KMS-11 (cell line): ENCODE data around the gene GLB1L3.

Source experiments
- H2AFZ ChIP-seq: fragments of 200-600 bp; sonication (generic); 2 replicates; pipeline ENCODE4 v1.6.1; 2016; ENCODE audit warnings: antibody characterized with exemption, mixed run types, low read depth
- H3K27ac ChIP-seq: fragments of 200-600 bp; sonication (generic); 2 replicates; pipeline ENCODE4 v1.6.1; 2016; ENCODE audit warnings: mild to moderate bottlenecking, mixed run types
- H3K27me3 ChIP-seq: fragments of 200-600 bp; sonication (generic); 2 replicates; pipeline ENCODE4 v1.6.1; 2017; ENCODE audit warnings: mild to moderate bottlenecking, low read depth, mixed run types, moderate library complexity; ENCODE audit not compliant: insufficient read depth
- H3K36me3 ChIP-seq: fragments of 200-600 bp; sonication (generic); 2 replicates; pipeline ENCODE4 v1.6.1; 2017; ENCODE audit warnings: mild to moderate bottlenecking, mixed run types; ENCODE audit not compliant: insufficient read depth
- H3K4me1 ChIP-seq: fragments of 200-600 bp; sonication (generic); 2 replicates; pipeline ENCODE4 v1.6.1; 2016; ENCODE audit warnings: mild to moderate bottlenecking, low read depth, mixed run types; ENCODE audit not compliant: poor library complexity, severe bottlenecking
- H3K4me2 ChIP-seq: fragments of 200-600 bp; sonication (generic); 2 replicates; pipeline ENCODE4 v1.7.0; 2016; ENCODE audit warnings: mild to moderate bottlenecking, mixed run types
- H3K4me3 ChIP-seq: fragments of 200-600 bp; sonication (generic); IDR thresholded peaks from 2 replicates; pipeline ENCODE4 v1.6.1; 2017; ENCODE audit warnings: low read depth, low read length, mixed read lengths; ENCODE audit not compliant: insufficient read depth
- H3K79me2 ChIP-seq: fragments of 200-600 bp; sonication (generic); 2 replicates; pipeline ENCODE4 v1.6.1; 2016; ENCODE audit warnings: low read depth, mixed run types; ENCODE audit not compliant: insufficient read depth
- H3K9ac ChIP-seq: fragments of 200-600 bp; sonication (generic); 2 replicates; pipeline ENCODE4 v1.6.1; 2016; ENCODE audit warnings: mild to moderate bottlenecking, mixed run types
- H4K20me1 ChIP-seq: fragments of 200-600 bp; sonication (generic); 2 replicates; pipeline ENCODE4 v1.6.1; 2016; ENCODE audit warnings: mild to moderate bottlenecking, mixed run types; ENCODE audit not compliant: insufficient read depth
- TF ChIP-seq, protein P1 (sequence below): fragments of 200-600 bp; sonication (generic); conservative IDR thresholded peaks from 2 replicates; pipeline ENCODE4 v1.6.1; 2017; ENCODE audit warnings: low read depth, mild to moderate bottlenecking, antibody characterized with exemption, low read length, moderate library complexity, mixed read lengths

The GLB1L3 gene

DNA sequence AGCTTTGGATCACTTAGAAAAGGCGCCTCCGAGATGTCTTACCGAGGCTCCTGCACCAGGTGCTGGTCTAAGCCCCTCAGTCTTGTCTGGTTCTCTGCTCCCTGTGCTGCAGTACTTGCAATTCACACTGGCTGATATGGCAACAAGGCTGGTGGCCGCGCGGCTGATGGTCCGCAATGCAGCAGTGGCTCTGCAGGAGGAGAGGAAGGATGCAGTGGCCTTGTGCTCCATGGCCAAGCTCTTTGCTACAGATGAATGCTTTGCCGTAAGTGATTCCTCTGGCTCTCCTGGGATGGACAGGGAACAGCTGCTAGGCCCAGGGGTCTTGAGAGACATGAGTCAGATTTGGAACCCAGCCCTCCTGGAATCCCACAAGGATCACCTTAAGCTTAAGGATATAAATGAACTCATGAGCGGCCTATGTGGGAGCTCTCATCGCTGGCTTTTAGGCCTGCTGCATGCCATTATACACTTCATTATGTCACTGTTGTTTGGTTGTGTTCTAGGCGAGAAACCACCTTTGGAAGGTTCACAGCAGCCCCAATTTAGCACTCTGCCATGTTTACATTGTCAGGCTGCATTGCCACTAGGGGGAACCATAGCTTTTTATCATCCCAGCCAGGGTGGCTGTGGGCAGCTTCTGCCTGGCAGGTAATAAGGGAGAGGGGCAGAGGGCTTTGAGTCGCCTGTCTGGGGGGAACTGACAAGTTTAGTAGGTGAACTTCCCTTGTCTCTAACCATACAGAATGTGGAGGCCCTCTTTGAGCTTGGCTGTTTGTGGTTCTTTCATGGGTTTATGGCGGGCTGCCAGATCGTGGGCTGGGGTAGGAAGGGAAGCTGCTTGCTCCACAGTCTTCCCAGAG lies 14.3 kb upstream of the GLB1L3 start:
- H3K4me2 ChIP-seq = no peak overlapping the region
- H3K27me3 ChIP-seq = no peaks in the 10 kb centered on the region
- H3K27ac ChIP-seq = no peak overlapping the region
- no peak overlapping the region for H2AFZ ChIP-seq
- H3K4me1 ChIP-seq = peaks cover 9% of the 10 kb centered on the region
- H3K79me2 ChIP-seq = no peaks in the 10 kb centered on the region
- H3K36me3 ChIP-seq = no peaks in the 10 kb centered on the region
- TF ChIP-seq, protein P1, sequence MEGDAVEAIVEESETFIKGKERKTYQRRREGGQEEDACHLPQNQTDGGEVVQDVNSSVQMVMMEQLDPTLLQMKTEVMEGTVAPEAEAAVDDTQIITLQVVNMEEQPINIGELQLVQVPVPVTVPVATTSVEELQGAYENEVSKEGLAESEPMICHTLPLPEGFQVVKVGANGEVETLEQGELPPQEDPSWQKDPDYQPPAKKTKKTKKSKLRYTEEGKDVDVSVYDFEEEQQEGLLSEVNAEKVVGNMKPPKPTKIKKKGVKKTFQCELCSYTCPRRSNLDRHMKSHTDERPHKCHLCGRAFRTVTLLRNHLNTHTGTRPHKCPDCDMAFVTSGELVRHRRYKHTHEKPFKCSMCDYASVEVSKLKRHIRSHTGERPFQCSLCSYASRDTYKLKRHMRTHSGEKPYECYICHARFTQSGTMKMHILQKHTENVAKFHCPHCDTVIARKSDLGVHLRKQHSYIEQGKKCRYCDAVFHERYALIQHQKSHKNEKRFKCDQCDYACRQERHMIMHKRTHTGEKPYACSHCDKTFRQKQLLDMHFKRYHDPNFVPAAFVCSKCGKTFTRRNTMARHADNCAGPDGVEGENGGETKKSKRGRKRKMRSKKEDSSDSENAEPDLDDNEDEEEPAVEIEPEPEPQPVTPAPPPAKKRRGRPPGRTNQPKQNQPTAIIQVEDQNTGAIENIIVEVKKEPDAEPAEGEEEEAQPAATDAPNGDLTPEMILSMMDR = peak; percentile 64
- no peak overlapping the region for H3K9ac ChIP-seq
- H4K20me1 ChIP-seq = no peaks in the 10 kb centered on the region
- H3K4me3 ChIP-seq = no peak overlapping the region

DNA sequence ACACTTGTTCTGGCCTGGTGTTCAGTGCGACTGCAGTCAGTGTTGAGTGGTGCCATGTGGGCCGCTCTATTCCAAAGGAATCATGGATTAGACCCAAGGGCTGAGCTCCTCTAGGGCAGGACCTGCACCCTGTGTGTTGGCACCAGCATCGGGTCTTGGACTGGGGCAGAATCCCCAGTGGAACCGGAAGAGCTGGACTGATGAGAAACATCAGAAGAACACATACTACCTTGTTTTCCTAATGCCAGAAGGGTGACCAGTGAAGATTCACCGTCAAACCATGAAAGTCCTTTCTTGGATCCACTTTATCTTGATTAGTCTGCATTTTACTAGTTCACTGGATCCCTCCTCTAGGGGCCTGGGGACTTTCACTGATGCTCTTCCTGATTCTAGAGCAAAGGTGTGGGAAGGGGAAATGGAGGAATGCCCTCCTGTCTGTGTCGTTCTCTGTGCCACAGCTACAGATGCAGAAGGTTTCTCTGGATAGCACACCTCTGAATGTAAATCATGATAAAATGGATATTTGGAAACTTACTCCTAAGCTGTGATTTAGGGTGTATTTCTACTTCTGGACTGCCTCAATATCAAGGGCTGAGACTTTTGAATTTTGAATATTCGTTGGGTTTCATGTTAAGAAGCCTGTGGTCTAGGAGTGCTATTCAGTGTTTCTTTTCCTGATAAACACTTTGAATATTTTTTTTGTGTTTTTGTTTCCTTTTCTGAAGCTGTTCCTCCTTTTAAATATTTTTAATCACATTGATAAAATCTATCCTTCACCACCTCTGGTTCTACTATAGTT lies 11.0 kb upstream of the GLB1L3 start:
- Histone ChIP-seq H3K4me2 (no peak overlapping the region), H2AFZ (no peak overlapping the region), H3K79me2 (no peaks in the 10 kb centered on the region), H4K20me1 (no peaks in the 10 kb centered on the region), H3K4me3 (no peak overlapping the region), H3K36me3 (no peaks in the 10 kb centered on the region), H3K9ac (no peak overlapping the region), H3K27me3 (no peaks in the 10 kb centered on the region), H3K27ac (no peak overlapping the region), H3K4me1 (peaks cover 13% of the 10 kb centered on the region)
- TF ChIP-seq, protein P1 = no peak

DNA sequence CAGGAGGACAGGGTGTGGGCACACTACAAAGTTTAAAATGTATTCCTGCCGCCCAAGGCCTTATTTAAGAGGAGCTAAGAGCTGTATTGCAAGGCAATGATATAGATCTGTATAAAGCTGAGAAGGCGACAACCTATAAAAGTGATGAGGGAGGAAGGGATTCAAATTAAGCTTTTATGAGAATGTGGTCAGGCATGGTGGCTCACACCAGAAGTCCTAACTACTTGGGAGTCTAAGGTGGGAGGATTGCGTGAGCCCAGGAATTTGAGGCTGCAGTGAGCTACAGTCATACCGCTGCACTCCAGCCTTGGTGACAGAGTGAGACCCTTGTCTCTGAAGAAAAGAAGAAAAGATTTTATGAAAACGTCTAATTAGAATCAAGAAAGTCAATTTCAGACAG lies 9.7 kb upstream of the GLB1L3 start:
- no peak overlapping the region for H3K27ac ChIP-seq
- no peaks in the 10 kb centered on the region for H3K27me3 ChIP-seq
- peaks cover 14% of the 10 kb centered on the region for H3K4me1 ChIP-seq
- TF ChIP-seq, protein P1 = no peak
- H2AFZ ChIP-seq = no peak overlapping the region
- H3K79me2 ChIP-seq = no peaks in the 10 kb centered on the region
- no peak overlapping the region for H3K4me3 ChIP-seq
- H3K9ac ChIP-seq = no peak overlapping the region
- H3K4me2 ChIP-seq = no peak overlapping the region
- H3K36me3 ChIP-seq = no peaks in the 10 kb centered on the region
- H4K20me1 ChIP-seq = no peaks in the 10 kb centered on the region

DNA sequence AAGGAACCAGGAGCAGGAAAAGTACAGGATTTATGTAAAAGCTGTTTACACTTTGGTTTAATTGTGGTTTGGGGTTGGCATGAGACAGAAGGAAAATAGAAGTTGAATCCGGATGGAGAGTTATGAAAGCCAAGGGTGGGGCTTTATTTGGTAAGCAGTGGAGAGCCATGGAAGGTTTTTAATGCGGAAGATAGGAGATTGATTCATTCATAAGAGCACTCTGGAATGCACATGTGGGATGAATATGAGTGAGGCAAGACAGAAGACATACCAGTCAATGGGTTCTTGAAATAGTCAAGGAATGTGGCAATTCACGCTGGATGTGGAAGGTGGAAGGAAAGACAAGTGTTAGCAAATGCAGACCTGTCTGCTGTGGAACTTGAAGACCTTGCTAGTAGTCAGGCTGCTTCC lies 9.3 kb upstream of the GLB1L3 start:
- Histone ChIP-seq H3K9ac (no peak overlapping the region), H2AFZ (no peak overlapping the region), H4K20me1 (no peaks in the 10 kb centered on the region), H3K36me3 (no peaks in the 10 kb centered on the region), H3K4me3 (no peak overlapping the region), H3K4me2 (no peak overlapping the region), H3K79me2 (no peaks in the 10 kb centered on the region), H3K27me3 (no peaks in the 10 kb centered on the region), H3K27ac (no peak overlapping the region), H3K4me1 (peaks cover 14% of the 10 kb centered on the region)
- TF ChIP-seq, protein P1 = no peak
